H1 (cell line): ENCODE data around the gene CACNG1. TPM values are rescaled to one million over a fixed set of nuclear protein-coding genes. Genes with fewer than 3 reads are reported as not detected.

Experiments used
- CBX5 ChIP-seq: fragments of 300-800, 300-1000 bp; sonication (generic); IDR thresholded peaks from 2 replicates; pipeline ENCODE4 v1.7.1; 2016; ENCODE audit warnings: antibody characterized with exemption, low read length, low read depth
- CHD1 ChIP-seq: IDR thresholded peaks from 2 replicates; pipeline ENCODE4 v1.6.1; 2012; ENCODE audit warnings: low read depth, low read length, improper control_type of control experiment
- CTBP2 ChIP-seq: IDR thresholded peaks from 2 replicates; pipeline ENCODE4 v1.7.0; 2011; ENCODE audit warnings: borderline replicate concordance, mild to moderate bottlenecking, moderate library complexity, mixed read lengths, low read length; ENCODE audit not compliant: insufficient read depth, insufficient read length
- EZH2 ChIP-seq: fragments of 200-600 bp; sonication (generic); IDR thresholded peaks from 2 replicates; pipeline ENCODE4 v1.7.1; 2012; ENCODE audit warnings: low read depth, mild to moderate bottlenecking, moderate library complexity, low read length, inconsistent platforms; ENCODE audit not compliant: severe bottlenecking
- GTF2F1 ChIP-seq: IDR thresholded peaks from 2 replicates; pipeline ENCODE4 v1.6.1; 2012; ENCODE audit warnings: low read depth, low read length, improper control_type of control experiment, borderline replicate concordance
- HDAC2 ChIP-seq, 2 experiments: fragments of 300-600 bp in 1 of 2; sonication (generic) in 1 of 2; IDR thresholded peaks; 2 replicates each; pipeline ENCODE4 v1.6.1; 2011 to 2012; ENCODE audit warnings: low read depth in 2 of 2, low read length in 2 of 2, mild to moderate bottlenecking in 2 of 2, moderate library complexity in 2 of 2, borderline replicate concordance in 1 of 2, inconsistent platforms in 1 of 2
- JUND ChIP-seq: IDR thresholded peaks from 2 replicates; pipeline ENCODE4 v1.6.1; 2011; ENCODE audit warnings: mild to moderate bottlenecking, improper control_type of control experiment, low read length
- KDM4A ChIP-seq: IDR thresholded peaks from one replicate; pipeline ENCODE4 v1.7.1; 2012; ENCODE audit warnings: low read depth, mild to moderate bottlenecking, moderate library complexity, low read length, inconsistent platforms; ENCODE audit not compliant: severe bottlenecking
- POLR2A ChIP-seq, 2 experiments: IDR thresholded peaks; 1 replicate in 1 of 2; 2 replicates in 1 of 2; pipeline ENCODE4 v1.6.1; 2011; ENCODE audit warnings: low read depth in 2 of 2, low read length in 2 of 2, mild to moderate bottlenecking in 2 of 2; ENCODE audit errors: control extremely low read depth in 1 of 2
- SP4 ChIP-seq: IDR thresholded peaks from 2 replicates; pipeline ENCODE4 v1.6.1; 2012; ENCODE audit warnings: low read length, inconsistent platforms
- SRF ChIP-seq: IDR thresholded peaks from 2 replicates; pipeline ENCODE4 v1.6.1; 2011; ENCODE audit warnings: mild to moderate bottlenecking, low read depth, low read length, moderate library complexity
- TAF1 ChIP-seq: IDR thresholded peaks from 2 replicates; pipeline ENCODE4 v1.6.1; 2011; ENCODE audit warnings: mild to moderate bottlenecking, low read depth, low read length
- TCF12 ChIP-seq: IDR thresholded peaks from 2 replicates; pipeline ENCODE4 v1.6.1; 2011; ENCODE audit warnings: low read depth, mild to moderate bottlenecking, low read length
- polyA plus RNA-seq, 7 experiments: library from polyadenylated mRNA; depleted of rRNA in 3 of 7; stranded (reverse) in 5 of 7; unstranded in 2 of 7; fragments of >200 nt in 5 of 7; fragments of 200-250 nt in 2 of 7; gene quantifications; 1 replicate in 5 of 7; 2 replicates in 1 of 7; 4 replicates in 1 of 7; pipeline versions ENCODE4 v1.2.1 to v1.2.3, GENCODE V29; 2011 to 2013; ENCODE audit warnings: missing spikeins in 2 of 7, mixed read lengths in 2 of 7
- total RNA-seq: library from RNA; stranded (reverse); fragmentation: NEBNext Ultra II Directional; extraction: Animal tissue kit (Norgen Biotek cat#: 25700); gene quantifications from 2 replicates; pipeline ENCODE4 v1.2.1, GENCODE V29; 2021

Gene CACNG1
- total and polyA plus RNA-seq, 2 of the 8 experiments (the other 6 are each of a cell fraction or from before 2014, with no cell fraction given), result not detected

DNA sequence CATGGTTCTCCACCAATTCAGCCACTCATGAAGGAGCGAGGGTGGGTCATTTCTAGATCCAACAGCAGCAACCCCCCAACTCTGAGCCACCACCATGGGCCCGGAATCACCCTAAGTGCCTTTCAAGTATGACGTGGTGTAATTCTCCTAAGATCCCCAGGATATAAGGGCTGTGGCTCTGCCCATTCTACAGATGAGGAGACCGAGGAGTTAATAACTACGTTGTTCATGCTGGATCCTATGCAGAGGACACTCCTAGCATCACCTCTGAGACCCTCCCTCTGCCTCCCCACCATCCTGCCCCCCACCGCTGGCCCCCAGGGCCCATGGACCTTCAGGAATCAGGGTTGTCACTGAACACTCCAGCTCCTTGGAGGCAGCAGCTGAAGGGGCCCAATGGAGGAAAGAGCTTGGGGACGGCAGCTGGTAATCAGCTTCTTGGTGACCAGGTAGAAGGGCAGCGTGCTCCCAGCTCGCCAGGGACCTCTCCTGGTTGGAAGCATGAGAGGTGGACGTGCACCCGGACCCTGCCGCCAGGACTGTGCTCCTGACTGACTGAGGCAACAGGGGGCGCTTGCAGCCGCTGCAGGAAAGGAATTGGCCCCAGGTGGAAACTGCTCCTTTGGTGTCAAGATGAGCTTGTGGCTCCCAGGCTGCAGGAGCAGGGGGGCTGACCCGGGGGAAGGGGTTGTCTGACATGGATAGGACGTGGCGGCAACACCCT, 28.2 kb upstream of the CACNG1 start (continued):
- TF ChIP-seq KDM4A (no peak), GTF2F1 (no peak), CBX5 (no peak), HDAC2 (IDR thresholded peaks at IDR 0.05; ENCODE audit: borderline replicate concordance in 1 of 2, low read depth in 2 of 2, low read length in 2 of 2) (no peak), SP4 (no peak), TCF12 (no peak), TAF1 (no peak), CHD1 (no peak), JUND (no peak), CTBP2 (no peak), SRF (no peak), POLR2A (IDR thresholded peaks at IDR 0.05; ENCODE audit: control extremely low read depth in 1 of 2, low read depth in 2 of 2, low read length in 2 of 2) (no peak), EZH2 (no peak)
- TF ChIP-seq, all 59 proteins: peak for 6
